NK-92 (cell line): ENCODE data around the gene ITM2B.
"Not testable (repeated sequence)": the region's sequence is repeated elsewhere in the genome, so short reads cannot be mapped to it uniquely, and the experiment has no call there.

ENCODE experiments used
- DNase-seq: peaks from one replicate; lab custom pipeline; 2025; ENCODE audit not compliant: unreplicated experiment; lab: John Stamatoyannopoulos, UW

Gene ITM2B

GRCh38 chr13:48233046-48233888, at the start of gene ITM2B:
ITM2B (plus strand) TSS chr13:48233206; CDS start chr13:48233361, 155 bp downstream.
- no peak for DNase-seq

GRCh38 chr13:48184260-48184659, 48.7 kb upstream of the ITM2B start:
- DNase-seq = no peak

- DNase-seq = no peak
Measured at GRCh38 chr13:48185018-48185417, 48.0 kb upstream of the ITM2B start.

- no peak for DNase-seq
Measured at GRCh38 chr13:48186722-48187121, 46.3 kb upstream of the ITM2B start.

GRCh38 chr13:48188131-48188530, 44.9 kb upstream of the ITM2B start:
- no peak for DNase-seq

GRCh38 chr13:48188601-48189000, 44.4 kb upstream of the ITM2B start:
- DNase-seq = no peak

- DNase-seq = no peak
Measured at GRCh38 chr13:48189171-48189570, 43.8 kb upstream of the ITM2B start.

GRCh38 chr13:48192411-48192935, 40.5 kb upstream of the ITM2B start:
- DNase-seq = no peak

- no peak for DNase-seq
Measured at GRCh38 chr13:48194379-48194754, 38.6 kb upstream of the ITM2B start.

GRCh38 chr13:48199404-48199946, 33.5 kb upstream of the ITM2B start:
- no peak for DNase-seq

- no peak for DNase-seq
Measured at GRCh38 chr13:48201044-48201443, 32.0 kb upstream of the ITM2B start.

GRCh38 chr13:48207207-48207606, 25.8 kb upstream of the ITM2B start:
- not testable (repeated sequence) for DNase-seq

GRCh38 chr13:48210178-48210577, 22.8 kb upstream of the ITM2B start:
- DNase-seq = no peak

GRCh38 chr13:48214519-48215121, 18.4 kb upstream of the ITM2B start:
- no peak for DNase-seq

GRCh38 chr13:48215511-48216203, 17.3 kb upstream of the ITM2B start:
- not testable (repeated sequence) for DNase-seq

GRCh38 chr13:48216204-48216711, 16.7 kb upstream of the ITM2B start:
- DNase-seq = no peak

- DNase-seq = no peak
Measured at GRCh38 chr13:48220592-48220980, 12.4 kb upstream of the ITM2B start.

GRCh38 chr13:48220981-48221685, 11.9 kb upstream of the ITM2B start:
- DNase-seq = no peak

- DNase-seq = no peak
Measured at GRCh38 chr13:48221686-48222187, 11.3 kb upstream of the ITM2B start.
